Measurements from ENCODE around the gene KRT75. TPM values are rescaled to one million over a fixed set of nuclear protein-coding genes. Genes with fewer than 3 reads are reported as not detected.

Gene KRT75
- total RNA-seq, 1 experiment from 2014 or later = not detected

- POLR2A ChIA-PET = interaction anchor here (0.6 kb wide), 1 partner anchor 21 kb away, joined by 3 read pairs; no protein-coding TSS in a partner anchor
- Mint-ChIP-seq H3K9me3 (peaks cover 2% of the 10 kb centered on the region), H3K4me1 (peaks cover 14% of the 10 kb centered on the region), H3K36me3 (no peaks in the 10 kb centered on the region), H3K4me3 (no peak overlapping the region), H3K27me3 (ENCODE audit: low read depth) (no peaks in the 10 kb centered on the region; the same call in 1 of the 2 replicates), H3K27ac (no peak overlapping the region)
- CTCF ChIA-PET = interaction anchor here (0.7 to 0.8 kb wide), 2 partner anchors 63 to 412 kb away, joined by 3 read pairs; no protein-coding TSS in a partner anchor
- ATAC-seq (no peak), DNase-seq (ENCODE audit: low spot score) (no peak)
- TF ChIP-seq RELA (CRISPR knock-in tag; IDR thresholded peaks at IDR 0.05; ENCODE audit: borderline replicate concordance) (no peak), SMAD3 (CRISPR knock-in tag; IDR thresholded peaks at IDR 0.05; ENCODE audit: borderline replicate concordance) (no peak), USF1 (CRISPR knock-in tag; IDR thresholded peaks at IDR 0.05) (no peak), CTCF (IDR thresholded peaks at IDR 0.05) (no peak), HMGA2 (CRISPR knock-in tag; IDR thresholded peaks at IDR 0.05) (no peak), FOXK1 (CRISPR knock-in tag; IDR thresholded peaks at IDR 0.05) (no peak), ARID4B (CRISPR knock-in tag; IDR thresholded peaks at IDR 0.05; ENCODE audit: borderline replicate concordance) (no peak), ERG (CRISPR knock-in tag; IDR thresholded peaks at IDR 0.05) (no peak), E2F5 (CRISPR knock-in tag; IDR thresholded peaks at IDR 0.05) (no peak), NFATC4 (CRISPR knock-in tag; IDR thresholded peaks at IDR 0.05) (no peak), MAX (CRISPR knock-in tag; IDR thresholded peaks at IDR 0.05) (no peak)
These were observed 24.7 kb upstream of the KRT75 start for GRCh38 chr12:52458861-52459260.

GRCh38 chr12:52455821-52456220, 21.6 kb upstream of the KRT75 start:
- DNase-seq (ENCODE audit: low spot score) (no peak), ATAC-seq (no peak)
- H3K27ac Mint-ChIP-seq = no peak overlapping the region
- no peak overlapping the region for H3K4me3 Mint-ChIP-seq
- POLR2A ChIA-PET = no interaction called here
- H3K27me3 Mint-ChIP-seq (ENCODE audit: low read depth) = no peaks in the 10 kb centered on the region
- peaks cover 14% of the 10 kb centered on the region for H3K4me1 Mint-ChIP-seq
- CTCF ChIA-PET = no interaction called here
- no peaks in the 10 kb centered on the region for H3K36me3 Mint-ChIP-seq
- no peaks in the 10 kb centered on the region for H3K9me3 Mint-ChIP-seq
- TF ChIP-seq ATF3 (CRISPR knock-in tag; conservative IDR thresholded peaks at IDR 0.05) (no peak), TCF7 (CRISPR knock-in tag; IDR thresholded peaks at IDR 0.05; ENCODE audit: low read depth) (no peak), EMX1 (CRISPR knock-in tag; IDR thresholded peaks at IDR 0.05) (no peak), IRF2 (CRISPR knock-in tag; IDR thresholded peaks at IDR 0.05; ENCODE audit: borderline replicate concordance, low read depth) (no peak), ZBTB43 (CRISPR knock-in tag; IDR thresholded peaks at IDR 0.05) (no peak), ZNF532 (CRISPR knock-in tag; IDR thresholded peaks at IDR 0.05; ENCODE audit: borderline replicate concordance) (no peak), NR3C1 (CRISPR knock-in tag; conservative IDR thresholded peaks at IDR 0.05; ENCODE audit: low read depth) (no peak), ZNF396 (CRISPR knock-in tag; IDR thresholded peaks at IDR 0.05; ENCODE audit: borderline replicate concordance) (no peak), ZBTB21 (CRISPR knock-in tag; IDR thresholded peaks at IDR 0.05; ENCODE audit: borderline replicate concordance) (no peak)
